LNCaP clone FGC (cell line): Measurements from ENCODE around the gene S100PBP.

Experiments
- DNase-seq: peaks from one replicate; pipeline ENCODE4 v3.0.0-alpha.2; 2011; ENCODE audit warnings: low read depth
- H3K4me3 ChIP-seq: 2 replicates; pipeline ENCODE4 v1.5.1; 2011; ENCODE audit warnings: mild to moderate bottlenecking, low read depth, low read length, control low read depth
- TF ChIP-seq, protein P1 (sequence below): IDR thresholded peaks from 2 replicates; pipeline ENCODE4 v1.5.1; 2012; ENCODE audit warnings: mild to moderate bottlenecking; ENCODE audit not compliant: control insufficient read depth, insufficient read depth; ENCODE audit errors: extremely low read depth

S100PBP gene

DNA sequence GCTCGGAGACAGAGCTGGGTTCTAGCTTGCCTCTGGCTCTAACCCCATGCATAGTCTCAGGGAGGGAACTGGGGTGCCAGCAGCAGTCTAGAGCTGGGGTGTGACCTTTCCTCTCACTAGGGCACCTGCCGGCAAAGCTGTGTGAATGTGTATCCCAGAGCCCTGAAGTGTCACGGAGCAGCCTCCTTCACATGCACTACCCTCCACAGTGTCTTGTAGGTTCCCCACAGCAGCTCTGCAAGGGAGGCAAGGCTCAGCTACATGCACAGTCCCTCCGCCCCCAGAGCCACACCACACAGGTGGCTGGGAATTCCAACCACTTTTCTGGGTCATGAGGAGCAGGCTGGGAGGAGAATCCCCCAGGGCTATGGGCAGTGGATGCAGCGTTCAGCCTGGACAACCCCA is 61.2 kb downstream of the S100PBP start:
- no peak for DNase-seq
- TF ChIP-seq, protein P1, sequence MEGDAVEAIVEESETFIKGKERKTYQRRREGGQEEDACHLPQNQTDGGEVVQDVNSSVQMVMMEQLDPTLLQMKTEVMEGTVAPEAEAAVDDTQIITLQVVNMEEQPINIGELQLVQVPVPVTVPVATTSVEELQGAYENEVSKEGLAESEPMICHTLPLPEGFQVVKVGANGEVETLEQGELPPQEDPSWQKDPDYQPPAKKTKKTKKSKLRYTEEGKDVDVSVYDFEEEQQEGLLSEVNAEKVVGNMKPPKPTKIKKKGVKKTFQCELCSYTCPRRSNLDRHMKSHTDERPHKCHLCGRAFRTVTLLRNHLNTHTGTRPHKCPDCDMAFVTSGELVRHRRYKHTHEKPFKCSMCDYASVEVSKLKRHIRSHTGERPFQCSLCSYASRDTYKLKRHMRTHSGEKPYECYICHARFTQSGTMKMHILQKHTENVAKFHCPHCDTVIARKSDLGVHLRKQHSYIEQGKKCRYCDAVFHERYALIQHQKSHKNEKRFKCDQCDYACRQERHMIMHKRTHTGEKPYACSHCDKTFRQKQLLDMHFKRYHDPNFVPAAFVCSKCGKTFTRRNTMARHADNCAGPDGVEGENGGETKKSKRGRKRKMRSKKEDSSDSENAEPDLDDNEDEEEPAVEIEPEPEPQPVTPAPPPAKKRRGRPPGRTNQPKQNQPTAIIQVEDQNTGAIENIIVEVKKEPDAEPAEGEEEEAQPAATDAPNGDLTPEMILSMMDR: no peak
- no peak overlapping the region for H3K4me3 ChIP-seq

GRCh38 chr1:32881291-32881690 is 63.8 kb downstream of the S100PBP start:
- TF ChIP-seq, protein P1: no peak
- no peak for DNase-seq
- H3K4me3 ChIP-seq: no peak overlapping the region

- H3K4me3 ChIP-seq: no peak overlapping the region
- TF ChIP-seq, protein P1: no peak
- DNase-seq: no peak
Observed at GRCh38 chr1:32881871-32882850, 64.7 kb downstream of the S100PBP start.

DNA sequence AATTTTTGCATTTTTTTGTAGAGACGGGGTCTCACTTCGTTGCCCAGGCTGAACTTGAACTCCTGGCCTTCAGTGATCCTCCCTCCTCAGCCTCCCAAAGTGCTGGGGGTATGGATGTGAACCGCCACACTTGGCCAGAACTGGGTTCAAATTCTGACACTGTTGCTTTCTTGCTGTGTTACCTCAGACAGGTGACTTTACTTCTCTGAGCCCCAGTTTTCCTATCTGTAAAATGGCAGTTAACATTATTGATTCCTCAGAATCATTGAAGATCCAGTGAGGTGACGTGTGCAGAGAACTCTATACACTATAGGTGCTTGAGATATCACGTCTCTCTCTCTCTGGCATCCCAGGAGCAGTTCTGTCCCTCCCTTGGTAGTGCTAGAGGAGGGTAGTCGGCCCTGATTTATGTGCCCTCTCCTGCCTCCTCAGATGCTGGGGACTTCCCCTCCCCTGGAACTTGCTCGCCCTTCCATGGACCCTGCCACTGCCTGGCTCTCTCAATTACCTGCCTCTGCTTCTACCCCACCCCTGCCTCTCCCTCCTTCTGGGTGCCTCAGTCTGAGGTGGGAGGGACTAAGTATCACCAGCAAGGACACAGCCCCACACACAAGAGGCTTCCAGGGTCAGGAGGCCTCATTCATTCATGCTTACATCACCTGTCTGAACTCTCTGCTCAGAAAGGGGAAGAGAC is 66.0 kb downstream of the S100PBP start:
- TF ChIP-seq, protein P1: no peak
- no peak for DNase-seq
- H3K4me3 ChIP-seq: no peak overlapping the region

GRCh38 chr1:32884032-32884372 is 66.5 kb downstream of the S100PBP start:
- TF ChIP-seq, protein P1: no peak
- no peak overlapping the region for H3K4me3 ChIP-seq
- no peak for DNase-seq

- DNase-seq: no peak
- H3K4me3 ChIP-seq: no peak overlapping the region
- TF ChIP-seq, protein P1: no peak
Observed at GRCh38 chr1:32884726-32885125, 67.3 kb downstream of the S100PBP start.
